Vagina (tissue), 2 donors: ENCODE results near the gene TEDC1. TPM values are rescaled to one million over a fixed set of nuclear protein-coding genes. Genes with fewer than 3 reads are reported as not detected.
A peak's percentile ranks its signal among the peaks of the same experiment; 100 is the strongest.

Experiments used
- DNase-seq, 2 donors: peaks; one replicate each; pipeline ENCODE4 v3.0.0-alpha.2; 2017; ENCODE audit errors: extremely low spot score in 2 of 2
- H3K27ac ChIP-seq: fragments of 200-600 bp; sonication (generic); one replicate; pipeline ENCODE4 v1.5.1; 2019
- H3K27me3 ChIP-seq: fragments of 200-600 bp; sonication (generic); one replicate; pipeline ENCODE4 v1.5.1; 2019
- H3K36me3 ChIP-seq, 2 donors: fragments of 200-600 bp; sonication (generic); one replicate each; pipeline ENCODE4 v1.5.1; 2017 to 2019
- H3K4me1 ChIP-seq: fragments of 200-600 bp; sonication (generic); one replicate; pipeline ENCODE4 v1.5.1; 2019
- H3K4me3 ChIP-seq, 2 donors: fragments of 200-600 bp; sonication (generic); 1 replicate in 1 of 2; 2 replicates in 1 of 2; pipeline ENCODE4 v1.5.1; 2016 to 2019
- H3K9me3 ChIP-seq: fragments of 200-600 bp; sonication (generic); one replicate; pipeline ENCODE4 v1.5.1; 2019
- POLR2A ChIP-seq, 2 donors: fragments of 450-650 bp; IDR thresholded peaks; one replicate each; pipeline ENCODE4 v1.6.1; 2017; ENCODE audit warnings: antibody characterized with exemption in 2 of 2, mild to moderate bottlenecking in 2 of 2, moderate library complexity in 2 of 2
- POLR2AphosphoS5 ChIP-seq, 2 donors: sonication (generic); formaldehyde crosslinking; IDR thresholded peaks; one replicate each; pipeline ENCODE4 v1.9.0; 2017; ENCODE audit warnings: antibody characterized with exemption in 2 of 2, mild to moderate bottlenecking in 2 of 2, low read depth in 1 of 2; ENCODE audit not compliant: insufficient read depth in 1 of 2
- intact Hi-C: fragments of 100-400 bp; cut with DNase I; formaldehyde crosslinking; loops from one replicate; pipeline ENCODE4 v1.15.1; 2023
- total RNA-seq: library from RNA; depleted of rRNA; stranded (reverse); fragments of >200 nt; gene quantifications from one replicate; pipeline ENCODE4 v1.2.3, GENCODE V29; 2016
- TF ChIP-seq, protein P1 (sequence below), 3 experiments: fragments of 450-650 bp in 2 of 3; fragments of 200-600 bp in 1 of 3; sonication (generic) in 1 of 3; IDR thresholded peaks; one replicate each; pipeline ENCODE4 v1.5.1; 2017 to 2019; ENCODE audit warnings: antibody characterized with exemption in 3 of 3, mild to moderate bottlenecking in 2 of 3, moderate library complexity in 2 of 3

TEDC1 gene
- total RNA-seq, 1 donor from 2014 or later, result 5.9 TPM

DNA sequence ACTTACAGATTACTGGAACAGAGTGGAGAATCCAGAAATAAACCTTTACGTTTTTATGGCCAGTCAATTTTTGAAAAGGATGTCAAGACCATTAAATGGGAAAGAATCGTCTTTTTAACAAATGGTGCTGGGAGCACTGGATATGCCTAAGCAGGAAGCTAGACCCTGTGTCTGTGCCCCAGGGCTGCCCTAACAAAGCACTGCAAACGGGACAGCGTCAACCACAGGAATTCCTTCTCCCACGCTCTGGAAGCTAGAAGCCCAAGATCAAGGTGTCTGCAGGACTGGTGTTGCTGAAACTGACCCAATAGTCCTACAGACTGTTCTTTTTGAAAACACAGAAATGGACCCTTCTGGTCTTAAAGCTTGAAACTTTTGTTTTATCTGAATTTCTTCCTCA is 26.1 kb downstream of the TEDC1 start:
- Histone ChIP-seq H3K27me3 (no peaks in the 10 kb centered on the region), H3K9me3 (no peaks in the 10 kb centered on the region), H3K4me1 (no peaks in the 10 kb centered on the region), H3K27ac (no peak overlapping the region), H3K4me3 (no peak overlapping the region), H3K36me3 (no peaks in the 10 kb centered on the region)
- DNase-seq, result no peak
- TF ChIP-seq POLR2AphosphoS5 (IDR thresholded peaks at IDR 0.05; ENCODE audit: insufficient read depth in 1 of 2, low read depth in 1 of 2), result no peak
- intact Hi-C loops, result no loop called here

- Histone ChIP-seq H3K27ac (no peak overlapping the region), H3K4me3 (no peak overlapping the region), H3K27me3 (no peaks in the 10 kb centered on the region), H3K36me3 (no peaks in the 10 kb centered on the region), H3K4me1 (no peaks in the 10 kb centered on the region), H3K9me3 (no peaks in the 10 kb centered on the region)
- no peak for DNase-seq
- TF ChIP-seq POLR2AphosphoS5 (IDR thresholded peaks at IDR 0.05; ENCODE audit: insufficient read depth in 1 of 2, low read depth in 1 of 2) (no peak), POLR2A (IDR thresholded peaks at IDR 0.05) (no peak)
- TF ChIP-seq, protein P1, sequence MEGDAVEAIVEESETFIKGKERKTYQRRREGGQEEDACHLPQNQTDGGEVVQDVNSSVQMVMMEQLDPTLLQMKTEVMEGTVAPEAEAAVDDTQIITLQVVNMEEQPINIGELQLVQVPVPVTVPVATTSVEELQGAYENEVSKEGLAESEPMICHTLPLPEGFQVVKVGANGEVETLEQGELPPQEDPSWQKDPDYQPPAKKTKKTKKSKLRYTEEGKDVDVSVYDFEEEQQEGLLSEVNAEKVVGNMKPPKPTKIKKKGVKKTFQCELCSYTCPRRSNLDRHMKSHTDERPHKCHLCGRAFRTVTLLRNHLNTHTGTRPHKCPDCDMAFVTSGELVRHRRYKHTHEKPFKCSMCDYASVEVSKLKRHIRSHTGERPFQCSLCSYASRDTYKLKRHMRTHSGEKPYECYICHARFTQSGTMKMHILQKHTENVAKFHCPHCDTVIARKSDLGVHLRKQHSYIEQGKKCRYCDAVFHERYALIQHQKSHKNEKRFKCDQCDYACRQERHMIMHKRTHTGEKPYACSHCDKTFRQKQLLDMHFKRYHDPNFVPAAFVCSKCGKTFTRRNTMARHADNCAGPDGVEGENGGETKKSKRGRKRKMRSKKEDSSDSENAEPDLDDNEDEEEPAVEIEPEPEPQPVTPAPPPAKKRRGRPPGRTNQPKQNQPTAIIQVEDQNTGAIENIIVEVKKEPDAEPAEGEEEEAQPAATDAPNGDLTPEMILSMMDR (IDR thresholded peaks at IDR 0.05), result no peak
- intact Hi-C loops, result loop anchor here (10.0 kb wide), 1 partner anchor 75 kb away; no protein-coding TSS in a partner anchor
These were observed 29.1 kb downstream of the TEDC1 start for GRCh38 chr14:105519946-105520698.

DNA sequence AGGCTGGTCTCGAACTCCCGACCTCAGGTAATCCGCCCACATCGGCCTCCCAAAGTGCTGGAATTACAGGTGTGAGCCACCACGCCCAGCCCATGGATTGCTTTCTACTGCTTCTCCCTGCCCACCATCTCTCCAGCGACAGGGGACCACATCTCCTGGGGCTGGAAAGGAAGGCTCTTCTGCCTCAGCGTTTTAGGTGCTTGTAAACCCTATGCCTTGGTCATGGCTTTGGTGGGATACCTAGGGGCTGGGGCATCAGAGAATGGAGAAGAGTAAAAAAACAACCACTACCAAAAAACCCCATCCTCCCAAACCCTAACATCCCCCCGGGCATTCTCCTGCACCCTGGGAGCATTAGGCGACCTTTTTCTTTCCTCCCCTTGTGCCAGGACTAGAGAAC is 34.3 kb downstream of the TEDC1 start:
- H3K4me1 ChIP-seq, result peaks cover 30% of the 10 kb centered on the region
- no peaks in the 10 kb centered on the region for H3K9me3 ChIP-seq
- TF ChIP-seq, protein P1 (IDR thresholded peaks at IDR 0.05), result no peak
- no peak for TF ChIP-seq POLR2A (IDR thresholded peaks at IDR 0.05)
- no peak for TF ChIP-seq POLR2AphosphoS5 (IDR thresholded peaks at IDR 0.05; ENCODE audit: insufficient read depth in 1 of 2, low read depth in 1 of 2)
- intact Hi-C loops, result loop anchor here (10.0 kb wide), 1 partner anchor 81 kb away; no protein-coding TSS in a partner anchor
- H3K36me3 ChIP-seq, result no peaks in the 10 kb centered on the region
- H3K4me3 ChIP-seq, result no peak overlapping the region
- H3K27me3 ChIP-seq, result no peaks in the 10 kb centered on the region
- H3K27ac ChIP-seq, result no peak overlapping the region
- no peak for DNase-seq

DNA sequence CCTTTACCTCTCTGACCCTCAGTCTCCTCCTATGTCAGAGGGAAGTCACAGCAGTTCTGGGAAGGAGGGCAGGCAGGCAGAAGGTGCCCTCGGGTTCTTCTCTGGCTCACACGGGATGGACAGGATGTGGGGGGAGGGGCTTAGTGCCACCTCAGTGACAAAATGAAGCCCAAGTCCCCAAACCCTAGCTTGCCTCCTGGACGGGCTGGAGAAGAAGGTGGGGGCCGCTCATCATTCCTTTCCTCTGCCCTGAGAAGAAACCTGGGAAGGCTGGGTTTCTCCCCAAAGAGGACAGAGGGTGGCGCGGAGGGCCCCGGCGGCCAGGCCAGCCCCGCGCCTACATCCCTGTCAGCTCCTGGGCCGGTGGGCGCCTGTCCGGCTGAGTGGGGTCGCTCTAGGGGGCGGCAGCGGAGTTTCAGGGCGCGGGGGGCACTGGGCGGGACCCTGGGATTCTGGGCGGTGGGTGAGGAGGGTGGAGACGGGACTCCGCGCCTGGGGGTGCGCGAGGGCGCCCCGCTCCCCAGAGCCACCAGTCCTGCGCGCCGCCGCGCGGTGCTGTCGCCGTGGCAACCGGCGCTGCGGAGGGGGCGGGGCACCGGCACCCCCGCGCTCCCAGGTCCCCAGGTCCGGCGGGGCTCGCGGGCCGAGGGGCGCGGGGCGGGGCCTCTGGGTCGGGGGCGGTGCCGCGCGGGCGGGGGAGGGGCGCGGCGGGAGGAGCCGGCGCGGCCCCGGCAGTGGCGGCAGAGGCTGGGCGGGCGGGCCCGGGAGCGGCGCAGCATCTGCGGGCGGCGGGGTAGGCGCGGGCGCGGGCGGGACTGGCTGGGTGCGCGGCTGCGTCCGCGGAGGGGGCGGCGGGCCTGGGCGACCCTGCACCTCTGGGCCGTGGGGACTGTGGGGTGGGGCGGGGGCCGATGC is 35.1 kb downstream of the TEDC1 start, which contains the start of gene TMEM121:
Gene TMEM121, plus strand, starts transcription at position 723 of the 915 bp plus-strand sequence. CDS start 2,252 bp downstream, outside the sequence.
- no peaks in the 10 kb centered on the region for H3K36me3 ChIP-seq
- DNase-seq, result no peak
- TF ChIP-seq POLR2AphosphoS5 (IDR thresholded peaks at IDR 0.05; ENCODE audit: insufficient read depth in 1 of 2, low read depth in 1 of 2), result no peak
- TF ChIP-seq, protein P1 (IDR thresholded peaks at IDR 0.05), result no peak
- no peak for TF ChIP-seq POLR2A (IDR thresholded peaks at IDR 0.05)
- H3K4me1 ChIP-seq, result peaks cover 30% of the 10 kb centered on the region
- H3K27ac ChIP-seq, result peak within 1 kb of the TSS; percentile 44
- H3K9me3 ChIP-seq, result no peaks in the 10 kb centered on the region
- H3K4me3 ChIP-seq, result peak within 1 kb of the TSS; percentile 67 to 76
- intact Hi-C loops, result loop anchor here (10.0 kb wide), 1 partner anchor 81 kb away; no protein-coding TSS in a partner anchor
- no peaks in the 10 kb centered on the region for H3K27me3 ChIP-seq

DNA sequence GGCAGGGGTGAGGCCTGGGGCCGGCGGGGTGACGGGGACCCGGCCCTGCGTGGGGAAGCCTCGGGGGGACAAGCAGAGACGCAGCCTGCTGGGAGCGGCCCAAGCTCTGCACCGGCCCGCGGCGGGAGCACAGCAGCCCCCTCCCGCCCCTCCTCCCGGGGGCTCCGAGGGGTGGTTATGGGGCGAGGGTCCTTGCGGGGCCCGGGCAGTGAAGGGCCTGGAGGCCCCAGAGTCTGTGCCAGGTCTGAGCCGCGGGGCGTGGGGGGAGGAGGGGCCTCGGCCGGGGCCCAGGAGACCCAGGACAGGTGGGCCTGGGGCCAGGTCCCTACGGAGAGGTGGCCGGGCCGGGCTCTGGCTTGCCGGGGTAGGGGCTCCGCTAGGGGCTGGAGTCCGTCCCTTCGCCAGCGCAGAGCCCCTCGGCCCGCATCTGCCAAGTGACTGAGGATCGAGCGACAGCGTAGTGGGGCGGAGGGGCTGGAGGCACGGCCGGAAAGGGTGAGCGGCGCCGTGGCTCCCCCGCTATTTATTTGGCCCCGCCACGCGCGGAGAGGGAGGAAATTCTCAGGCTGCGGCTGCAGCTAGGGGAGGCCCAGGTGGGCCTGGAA is 35.8 kb downstream of the TEDC1 start:
- DNase-seq, result no peak
- intact Hi-C loops, result loop anchor here (10.0 kb wide), 1 partner anchor 82 kb away; no protein-coding TSS in a partner anchor
- Histone ChIP-seq H3K36me3 (no peaks in the 10 kb centered on the region), H3K4me1 (peaks cover 30% of the 10 kb centered on the region), H3K4me3 (peak overlapping the region; percentile 67 to 76), H3K27ac (peak overlapping the region; percentile 44), H3K9me3 (no peaks in the 10 kb centered on the region), H3K27me3 (no peaks in the 10 kb centered on the region)
- no peak for TF ChIP-seq POLR2AphosphoS5 (IDR thresholded peaks at IDR 0.05; ENCODE audit: insufficient read depth in 1 of 2, low read depth in 1 of 2)
- no peak for TF ChIP-seq POLR2A (IDR thresholded peaks at IDR 0.05)
- TF ChIP-seq, protein P1 (IDR thresholded peaks at IDR 0.05), result no peak
